Thoracic aorta (tissue), 2 donors: Measurements from ENCODE around the gene CXCL13. TPM values are rescaled to one million over a fixed set of nuclear protein-coding genes. Genes with fewer than 3 reads are reported as not detected.

Experiments used
- ATAC-seq: fragments of 150-250 bp; one replicate; pipeline ENCODE4 v1.8.0; 2017; ENCODE audit warnings: low read depth; ENCODE audit not compliant: insufficient number of reproducible peaks, low FRiP score
- DNase-seq: peaks from one replicate; pipeline ENCODE4 v3.0.0-alpha.2; 2020; ENCODE audit warnings: low spot score
- H3K27ac ChIP-seq, 2 donors: fragments of 200-600 bp; sonication (generic); 1 replicate in 1 of 2; 2 replicates in 1 of 2; pipeline ENCODE4 v1.5.1; 2016; ENCODE audit warnings: mild to moderate bottlenecking in 2 of 2, moderate library complexity in 2 of 2
- H3K27me3 ChIP-seq: fragments of 200-600 bp; sonication (generic); replicated peaks from 2 replicates; pipeline ENCODE4 v1.6.0; 2016; ENCODE audit warnings: mild to moderate bottlenecking; ENCODE audit not compliant: insufficient read depth
- H3K36me3 ChIP-seq: fragments of 200-600 bp; sonication (generic); one replicate; pipeline ENCODE4 v1.5.1; 2016
- H3K4me1 ChIP-seq, 2 donors: fragments of 200-600 bp; sonication (generic); 1 replicate in 1 of 2; 2 replicates in 1 of 2; pipeline versions ENCODE4 v1.5.1 to v1.6.0; 2016; ENCODE audit warnings: low read depth in 2 of 2, mild to moderate bottlenecking in 1 of 2; ENCODE audit not compliant: control insufficient read depth in 1 of 2
- H3K4me3 ChIP-seq: fragments of 200-600 bp; sonication (generic); 2 replicates; pipeline ENCODE4 v1.5.1; 2016; ENCODE audit warnings: mild to moderate bottlenecking
- H3K9me3 ChIP-seq: fragments of 200-600 bp; sonication (generic); 2 replicates; pipeline ENCODE4 v1.5.1; 2016
- CTCF ChIP-seq: fragments of 200-600 bp; sonication (generic); IDR thresholded peaks from one replicate; pipeline ENCODE4 v1.5.1; 2019; ENCODE audit warnings: antibody characterized with exemption
- total RNA-seq, 2 donors: library from RNA; depleted of rRNA; stranded (reverse); fragments of >200 nt; gene quantifications; one replicate each; pipeline versions ENCODE4 v1.1.0 to v1.2.3, GENCODE V29; 2016

Gene CXCL13
- total RNA-seq, 2 donors from 2014 or later = not detected

GRCh38 chr4:77613267-77613666 lies 7.6 kb downstream of the CXCL13 start:
- Histone ChIP-seq H3K27ac (no peak overlapping the region), H3K36me3 (no peaks in the 10 kb centered on the region), H3K27me3 (no peaks in the 10 kb centered on the region), H3K4me3 (no peak overlapping the region), H3K4me1 (no peaks in the 10 kb centered on the region), H3K9me3 (no peaks in the 10 kb centered on the region)
- DNase-seq = no peak
- no peak for TF ChIP-seq CTCF
- no peak for ATAC-seq

GRCh38 chr4:77615153-77615552 lies 9.5 kb downstream of the CXCL13 start:
- Histone ChIP-seq H3K4me3 (no peak overlapping the region), H3K9me3 (no peaks in the 10 kb centered on the region), H3K27me3 (no peaks in the 10 kb centered on the region), H3K4me1 (no peaks in the 10 kb centered on the region), H3K36me3 (no peaks in the 10 kb centered on the region), H3K27ac (no peak overlapping the region)
- DNase-seq (no peak), ATAC-seq (no peak)
- TF ChIP-seq CTCF = no peak

GRCh38 chr4:77617203-77617602 lies 11.6 kb downstream of the CXCL13 start:
- Histone ChIP-seq H3K4me1 (no peaks in the 10 kb centered on the region), H3K36me3 (no peaks in the 10 kb centered on the region), H3K4me3 (no peak overlapping the region), H3K9me3 (no peaks in the 10 kb centered on the region), H3K27ac (no peak overlapping the region), H3K27me3 (no peaks in the 10 kb centered on the region)
- TF ChIP-seq CTCF = no peak
- ATAC-seq (no peak), DNase-seq (no peak)

- DNase-seq (peak; percentile 28), ATAC-seq (peak; percentile 86)
- Histone ChIP-seq H3K4me3 (peak overlapping the region; percentile 21), H3K9me3 (no peaks in the 10 kb centered on the region), H3K36me3 (no peaks in the 10 kb centered on the region), H3K4me1 (no peaks in the 10 kb centered on the region), H3K27ac (no peak overlapping the region), H3K27me3 (no peaks in the 10 kb centered on the region)
- TF ChIP-seq CTCF = peak; percentile 81
These were observed 13.0 kb downstream of the CXCL13 start for GRCh38 chr4:77618383-77619241.

- H3K36me3 ChIP-seq = no peaks in the 10 kb centered on the region
- H3K4me1 ChIP-seq = no peaks in the 10 kb centered on the region
- no peak for TF ChIP-seq CTCF
- no peaks in the 10 kb centered on the region for H3K27me3 ChIP-seq
- no peak overlapping the region for H3K27ac ChIP-seq
- H3K9me3 ChIP-seq = no peaks in the 10 kb centered on the region
- no peak overlapping the region for H3K4me3 ChIP-seq
- ATAC-seq = no peak
- no peak for DNase-seq
These were observed 13.8 kb downstream of the CXCL13 start for GRCh38 chr4:77619408-77619807.
